Keratinocyte (primary cell): Measurements from ENCODE around the gene MAT1A.

Experiments
- EZH2 ChIP-seq: IDR thresholded peaks from one replicate; pipeline ENCODE4 v1.6.1; 2012; ENCODE audit warnings: inconsistent platforms, mild to moderate bottlenecking, low read length, moderate library complexity
- TF ChIP-seq, protein P1 (sequence below), 3 experiments: IDR thresholded peaks in 1 of 3; conservative IDR thresholded peaks in 1 of 3; optimal IDR thresholded peaks in 1 of 3; 2 replicates in 2 of 3; 3 replicates in 1 of 3; pipeline versions ENCODE3 to v1.5.1; 2011; ENCODE audit warnings: low read length in 3 of 3, mild to moderate bottlenecking in 3 of 3, moderate library complexity in 2 of 3, control low read depth in 1 of 3, inconsistent platforms in 1 of 3; ENCODE audit not compliant: insufficient read depth in 2 of 3; ENCODE audit errors: extremely low read depth in 1 of 3

DNA sequence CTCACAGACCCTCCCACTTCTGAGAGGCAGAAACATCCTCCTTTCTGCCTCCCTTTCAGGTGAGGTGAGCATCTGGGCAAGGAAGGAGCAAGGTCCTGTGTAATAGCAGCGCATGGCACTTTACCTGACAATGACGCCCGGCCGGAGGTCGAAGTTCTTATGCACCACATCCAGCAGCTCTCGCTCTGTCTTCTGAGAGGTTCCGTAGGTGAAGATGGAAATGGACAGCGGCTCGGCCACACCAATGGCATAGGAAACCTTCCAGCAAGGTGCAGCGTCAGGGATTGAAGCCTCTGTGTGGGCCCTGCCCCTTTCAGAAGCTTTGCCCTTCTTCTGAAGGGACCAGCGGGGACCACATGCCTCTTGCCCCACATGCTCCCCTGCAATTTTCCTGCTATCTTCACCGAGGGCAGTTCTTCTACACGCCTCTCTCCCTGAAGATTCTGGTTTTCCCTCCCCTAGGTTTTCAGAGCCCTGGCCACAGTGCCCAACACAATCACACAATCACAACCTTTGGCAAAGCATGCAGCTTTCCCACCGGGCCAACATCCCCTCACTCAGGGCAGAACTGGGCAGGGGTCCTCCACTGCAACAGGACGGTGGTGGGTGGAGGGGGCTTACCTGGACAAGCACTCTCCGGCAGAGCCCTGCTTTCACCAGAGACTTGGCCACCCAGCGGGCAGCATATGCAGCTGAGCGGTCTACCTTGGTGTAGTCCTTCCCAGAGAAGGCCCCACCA, 14.9 kb downstream of the MAT1A start:
- TF ChIP-seq, protein P1, sequence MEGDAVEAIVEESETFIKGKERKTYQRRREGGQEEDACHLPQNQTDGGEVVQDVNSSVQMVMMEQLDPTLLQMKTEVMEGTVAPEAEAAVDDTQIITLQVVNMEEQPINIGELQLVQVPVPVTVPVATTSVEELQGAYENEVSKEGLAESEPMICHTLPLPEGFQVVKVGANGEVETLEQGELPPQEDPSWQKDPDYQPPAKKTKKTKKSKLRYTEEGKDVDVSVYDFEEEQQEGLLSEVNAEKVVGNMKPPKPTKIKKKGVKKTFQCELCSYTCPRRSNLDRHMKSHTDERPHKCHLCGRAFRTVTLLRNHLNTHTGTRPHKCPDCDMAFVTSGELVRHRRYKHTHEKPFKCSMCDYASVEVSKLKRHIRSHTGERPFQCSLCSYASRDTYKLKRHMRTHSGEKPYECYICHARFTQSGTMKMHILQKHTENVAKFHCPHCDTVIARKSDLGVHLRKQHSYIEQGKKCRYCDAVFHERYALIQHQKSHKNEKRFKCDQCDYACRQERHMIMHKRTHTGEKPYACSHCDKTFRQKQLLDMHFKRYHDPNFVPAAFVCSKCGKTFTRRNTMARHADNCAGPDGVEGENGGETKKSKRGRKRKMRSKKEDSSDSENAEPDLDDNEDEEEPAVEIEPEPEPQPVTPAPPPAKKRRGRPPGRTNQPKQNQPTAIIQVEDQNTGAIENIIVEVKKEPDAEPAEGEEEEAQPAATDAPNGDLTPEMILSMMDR (optimal IDR thresholded peaks at IDR 0.05 in 1 of 3, IDR thresholded peaks at IDR 0.05 in 1 of 3, conservative IDR thresholded peaks at IDR 0.05 in 1 of 3; ENCODE audit: extremely low read depth in 1 of 3, insufficient read depth in 2 of 3, low read length in 3 of 3) = no peak
- no peak for TF ChIP-seq EZH2
